C4-2B (cell line): ENCODE data around the gene IL6.
"Not testable (repeated sequence)": the region's sequence is repeated elsewhere in the genome, so short reads cannot be mapped to it uniquely, and the experiment has no call there.

Source experiments
- H3K27ac ChIP-seq: fragments of 450-650 bp; 2 replicates; pipeline ENCODE4 v1.5.1; 2017
- ZFX ChIP-seq: fragments of 450-650 bp; IDR thresholded peaks from 2 replicates; pipeline ENCODE4 v1.6.1; 2017
- TF ChIP-seq, protein P1 (sequence below): fragments of 450-650 bp; conservative IDR thresholded peaks from 2 replicates; pipeline ENCODE4 v1.5.1; 2017; ENCODE audit warnings: mild to moderate bottlenecking

The IL6 gene

DNA sequence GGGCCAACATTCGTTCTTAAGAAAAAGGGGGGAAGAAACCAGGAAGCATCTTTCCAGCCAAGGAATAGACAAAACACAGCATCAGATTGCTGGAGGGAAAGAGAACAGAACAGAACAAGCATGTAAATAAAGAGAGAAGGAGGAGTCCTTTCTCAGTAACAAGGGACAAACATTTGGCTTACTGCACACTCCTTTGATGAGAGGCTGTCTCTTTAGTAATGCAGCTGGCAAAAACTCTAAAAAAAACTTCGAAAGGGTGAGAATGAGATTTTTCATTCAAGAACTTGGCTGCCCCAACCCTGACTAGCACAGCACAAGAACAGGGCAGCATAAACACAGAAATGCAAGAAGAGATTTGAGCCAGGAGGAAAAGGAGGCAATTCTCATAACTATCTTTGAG lies 38.9 kb upstream of the IL6 start:
- TF ChIP-seq, protein P1, sequence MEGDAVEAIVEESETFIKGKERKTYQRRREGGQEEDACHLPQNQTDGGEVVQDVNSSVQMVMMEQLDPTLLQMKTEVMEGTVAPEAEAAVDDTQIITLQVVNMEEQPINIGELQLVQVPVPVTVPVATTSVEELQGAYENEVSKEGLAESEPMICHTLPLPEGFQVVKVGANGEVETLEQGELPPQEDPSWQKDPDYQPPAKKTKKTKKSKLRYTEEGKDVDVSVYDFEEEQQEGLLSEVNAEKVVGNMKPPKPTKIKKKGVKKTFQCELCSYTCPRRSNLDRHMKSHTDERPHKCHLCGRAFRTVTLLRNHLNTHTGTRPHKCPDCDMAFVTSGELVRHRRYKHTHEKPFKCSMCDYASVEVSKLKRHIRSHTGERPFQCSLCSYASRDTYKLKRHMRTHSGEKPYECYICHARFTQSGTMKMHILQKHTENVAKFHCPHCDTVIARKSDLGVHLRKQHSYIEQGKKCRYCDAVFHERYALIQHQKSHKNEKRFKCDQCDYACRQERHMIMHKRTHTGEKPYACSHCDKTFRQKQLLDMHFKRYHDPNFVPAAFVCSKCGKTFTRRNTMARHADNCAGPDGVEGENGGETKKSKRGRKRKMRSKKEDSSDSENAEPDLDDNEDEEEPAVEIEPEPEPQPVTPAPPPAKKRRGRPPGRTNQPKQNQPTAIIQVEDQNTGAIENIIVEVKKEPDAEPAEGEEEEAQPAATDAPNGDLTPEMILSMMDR: no peak
- no peak for TF ChIP-seq ZFX

DNA sequence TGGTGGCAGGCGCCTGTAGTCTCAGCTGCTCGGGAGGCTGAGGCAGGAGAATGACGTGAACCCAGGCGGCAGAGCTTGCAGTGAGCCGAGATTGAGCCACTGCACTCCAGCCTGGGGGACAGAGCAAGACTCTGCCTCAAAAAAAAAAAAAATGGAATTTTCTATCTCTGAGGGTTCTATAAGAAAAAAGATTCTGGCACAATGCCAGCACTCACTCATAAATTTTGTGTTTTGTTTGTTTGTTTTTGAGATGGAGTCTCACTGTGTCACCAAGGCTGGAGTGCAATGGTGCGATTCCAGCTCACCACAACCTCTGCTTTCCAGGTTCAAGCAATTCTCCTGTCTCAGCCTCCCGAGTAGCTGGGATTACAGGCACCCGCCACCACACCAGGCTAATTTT lies 38.1 kb upstream of the IL6 start:
- not testable (repeated sequence) for H3K27ac ChIP-seq

More for the DNA sequence above, 38.9 kb upstream of the IL6 start:
- H3K27ac ChIP-seq: no peak overlapping the region

DNA sequence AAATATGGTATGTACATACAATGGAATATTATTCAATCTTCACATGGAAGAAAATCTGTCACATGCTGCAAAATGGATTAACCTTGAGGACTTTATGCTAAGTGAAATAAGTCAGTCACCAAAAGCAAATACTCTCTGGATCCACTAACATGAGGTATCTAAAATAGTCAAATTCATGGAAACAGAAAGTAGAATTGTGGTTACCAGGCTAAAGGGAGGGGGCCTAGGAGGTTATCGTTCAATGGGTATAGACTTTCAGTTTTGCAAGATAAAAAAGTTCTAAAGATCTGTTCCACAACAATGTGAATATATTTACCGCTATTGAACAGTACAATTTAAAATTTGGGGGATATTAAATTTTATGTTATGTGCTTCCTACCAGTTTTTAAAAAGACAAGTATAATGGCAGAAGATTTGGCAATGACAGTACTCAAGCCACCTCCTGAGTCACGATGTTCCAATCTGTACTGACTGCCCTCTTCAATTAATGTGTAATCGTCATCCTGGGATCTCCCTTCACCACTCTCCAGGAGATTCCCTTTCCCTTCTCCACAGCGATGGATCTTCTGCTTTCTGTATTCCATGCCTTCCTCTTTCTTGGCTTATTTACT lies 32.3 kb upstream of the IL6 start:
- TF ChIP-seq, protein P1: no peak
- no peak for TF ChIP-seq ZFX
- H3K27ac ChIP-seq: no peak overlapping the region

DNA sequence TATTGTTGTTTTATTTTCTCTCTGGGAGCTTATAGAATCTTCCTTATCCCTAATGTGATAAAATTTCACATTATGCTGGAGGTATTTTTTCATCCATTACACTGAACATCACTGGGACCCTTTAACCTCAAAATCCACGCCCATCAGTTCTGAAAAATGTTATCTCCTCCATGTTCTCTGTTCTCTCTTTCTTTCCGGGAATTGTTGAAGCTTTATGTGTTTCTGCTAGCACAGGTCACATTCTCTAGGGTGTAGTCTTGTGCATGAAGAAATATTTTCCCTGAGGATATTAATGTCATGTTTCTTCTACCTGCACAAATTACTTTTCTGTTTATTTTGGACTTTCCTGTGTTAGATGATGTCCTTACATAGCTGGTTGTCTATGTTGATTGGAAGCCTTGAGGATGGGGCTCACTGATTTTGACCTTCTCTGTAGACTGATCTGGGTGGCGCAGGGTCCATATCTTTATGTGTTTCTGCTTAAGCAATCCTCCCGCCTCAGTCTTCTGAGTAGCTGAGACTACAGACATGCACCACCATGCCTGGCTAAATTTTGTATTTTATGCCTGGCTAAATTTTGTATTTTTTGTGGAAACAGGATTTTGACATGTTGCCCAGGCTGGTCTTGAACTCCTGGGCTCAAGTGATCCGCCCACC lies 31.4 kb upstream of the IL6 start:
- TF ChIP-seq ZFX: no peak
- TF ChIP-seq, protein P1: no peak
- no peak overlapping the region for H3K27ac ChIP-seq

DNA sequence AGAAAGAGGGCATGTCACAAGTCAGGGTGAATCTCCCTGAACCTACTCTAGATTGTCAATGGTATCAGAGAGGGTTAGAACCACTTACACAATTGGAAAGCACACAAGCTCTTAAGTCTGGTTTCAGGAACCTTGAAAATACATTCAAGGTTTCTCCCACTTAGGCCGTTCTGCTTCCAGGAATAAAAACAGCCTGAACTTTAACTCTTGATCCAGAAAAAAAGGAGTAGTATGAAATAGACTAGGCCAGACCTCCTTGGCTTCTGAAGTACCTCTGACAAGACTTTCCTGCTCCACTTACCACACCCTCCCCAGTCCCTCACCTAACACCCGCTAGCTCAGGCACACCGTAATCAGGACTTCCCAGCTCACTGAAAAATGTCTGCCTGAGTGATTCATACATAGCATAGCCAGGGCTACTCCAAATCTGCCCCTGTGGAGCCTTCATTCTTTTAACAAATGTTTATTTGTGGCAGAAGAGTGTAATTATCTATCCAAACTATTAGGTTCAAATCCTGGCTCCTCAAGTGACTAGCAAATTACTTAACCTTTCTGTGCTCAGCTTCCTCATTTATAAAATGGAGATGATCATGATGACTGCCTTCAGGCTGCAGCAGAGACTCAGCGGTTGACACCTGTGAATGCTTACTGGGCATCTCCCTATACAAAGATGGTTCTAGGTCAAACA lies 30.3 kb upstream of the IL6 start:
- no peak overlapping the region for H3K27ac ChIP-seq
- TF ChIP-seq, protein P1: no peak
- TF ChIP-seq ZFX: no peak

DNA sequence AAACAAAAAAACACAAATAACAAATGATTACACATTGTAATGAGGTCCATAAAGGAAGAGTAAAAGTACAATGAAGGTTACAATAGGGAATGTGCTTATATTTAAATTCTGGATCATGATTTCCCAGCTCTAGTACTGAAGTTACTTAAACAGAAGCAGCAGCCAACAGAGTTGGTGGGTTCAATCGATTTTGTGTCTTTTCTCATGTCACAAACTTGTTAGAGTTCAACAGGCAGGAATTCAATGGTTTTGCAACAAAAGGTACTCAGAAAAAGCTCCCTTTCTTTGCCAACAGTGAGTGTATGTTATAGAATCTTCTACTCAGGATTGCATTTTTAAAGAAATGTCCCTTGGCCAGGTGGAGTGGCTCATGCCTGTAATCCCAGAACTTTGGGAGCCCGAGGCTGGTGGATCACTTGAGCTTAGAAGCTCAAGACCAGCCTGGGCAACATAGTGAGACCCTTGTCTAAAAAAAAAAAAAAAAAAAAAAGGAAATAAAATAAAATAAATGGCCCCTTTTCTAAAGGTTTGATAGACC lies 29.6 kb upstream of the IL6 start:
- TF ChIP-seq, protein P1: no peak
- no peak for TF ChIP-seq ZFX
- no peak overlapping the region for H3K27ac ChIP-seq

DNA sequence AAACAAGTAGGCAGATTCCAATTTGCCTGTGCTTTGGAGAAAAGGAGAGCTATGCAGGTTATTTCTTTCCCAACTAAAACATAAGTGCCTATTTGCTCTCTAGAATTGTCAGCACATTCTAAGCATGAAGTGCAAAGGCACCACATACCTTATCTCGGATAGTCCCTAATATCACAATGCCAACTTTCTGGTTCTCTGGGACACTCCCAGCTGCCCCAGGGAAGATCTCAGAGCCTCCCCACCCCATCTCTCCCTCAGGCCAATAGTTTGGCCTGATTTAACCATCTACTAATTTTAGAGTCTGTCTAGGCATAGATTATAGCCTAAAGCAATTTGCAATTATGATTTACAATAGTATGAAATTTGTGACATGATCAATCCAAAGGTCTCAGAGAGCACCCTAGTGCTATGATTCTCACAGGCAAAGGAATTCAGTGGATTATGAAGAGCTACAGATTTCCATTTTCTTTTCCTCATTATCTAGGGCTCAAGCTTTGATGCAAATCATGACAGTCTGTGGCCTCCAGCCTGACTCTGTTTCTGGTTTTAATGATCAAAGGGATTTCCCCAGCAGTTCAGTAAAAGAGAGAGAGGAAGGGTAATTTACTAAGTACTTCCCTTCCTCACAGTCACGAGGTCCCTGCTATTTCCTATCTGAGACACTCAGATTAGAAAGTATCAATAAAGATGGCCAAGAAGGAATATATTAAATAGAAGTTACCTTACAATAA lies 29.0 kb upstream of the IL6 start:
- H3K27ac ChIP-seq: no peak overlapping the region
- TF ChIP-seq ZFX: no peak
- TF ChIP-seq, protein P1: no peak
